Measurements from ENCODE around the gene CHD3.
"Not testable (repeated sequence)": the region's sequence is repeated elsewhere in the genome, so short reads cannot be mapped to it uniquely, and the experiment has no call there.

CHD3 gene

DNA sequence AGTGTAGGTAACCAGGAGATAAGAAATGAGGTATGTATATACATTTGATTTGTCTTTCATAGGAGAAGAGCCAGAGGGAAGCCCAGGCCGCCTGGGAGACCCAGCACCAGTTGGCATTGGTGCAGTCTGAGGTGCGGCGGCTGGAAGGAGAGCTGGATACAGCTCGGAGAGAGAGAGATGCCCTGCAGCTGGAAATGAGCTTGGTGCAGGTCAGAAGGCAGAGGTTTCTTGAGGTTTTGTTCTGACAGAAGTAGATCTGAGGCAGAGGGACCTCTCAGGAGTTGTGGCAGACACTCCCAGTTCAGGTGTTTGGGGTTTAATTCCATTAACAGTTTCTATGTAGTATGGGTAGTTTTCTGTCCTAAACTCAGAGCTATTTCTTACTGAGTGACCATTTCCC, 51.4 kb downstream of the CHD3 start:
- no peak for DNase-seq

GRCh38 chr17:7940743-7941142, 52.2 kb downstream of the CHD3 start:
- DNase-seq: no peak

DNA sequence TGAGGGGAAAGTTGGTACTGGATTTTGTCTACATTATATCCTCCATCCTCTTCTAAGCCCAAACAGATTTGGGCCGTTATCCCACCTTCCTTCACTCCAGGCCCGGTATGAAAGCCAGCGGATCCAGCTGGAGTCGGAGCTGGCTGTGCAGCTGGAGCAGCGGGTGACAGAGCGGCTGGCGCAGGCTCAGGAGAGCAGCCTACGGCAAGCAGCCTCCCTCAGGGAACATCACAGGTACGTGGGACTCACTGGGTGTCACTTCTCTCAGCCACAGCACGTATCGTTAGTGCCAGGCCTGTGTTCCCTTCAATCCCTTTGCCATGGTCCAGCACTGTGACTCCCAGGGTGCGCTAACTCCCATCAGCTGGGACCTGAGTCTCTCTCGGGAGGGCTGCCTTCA, 54.7 kb downstream of the CHD3 start:
- DNase-seq: no peak

- DNase-seq: no peak
Measured at GRCh38 chr17:7944326-7944725, 55.7 kb downstream of the CHD3 start.

- no peak for DNase-seq
Measured at GRCh38 chr17:7945651-7946050, 57.1 kb downstream of the CHD3 start.

DNA sequence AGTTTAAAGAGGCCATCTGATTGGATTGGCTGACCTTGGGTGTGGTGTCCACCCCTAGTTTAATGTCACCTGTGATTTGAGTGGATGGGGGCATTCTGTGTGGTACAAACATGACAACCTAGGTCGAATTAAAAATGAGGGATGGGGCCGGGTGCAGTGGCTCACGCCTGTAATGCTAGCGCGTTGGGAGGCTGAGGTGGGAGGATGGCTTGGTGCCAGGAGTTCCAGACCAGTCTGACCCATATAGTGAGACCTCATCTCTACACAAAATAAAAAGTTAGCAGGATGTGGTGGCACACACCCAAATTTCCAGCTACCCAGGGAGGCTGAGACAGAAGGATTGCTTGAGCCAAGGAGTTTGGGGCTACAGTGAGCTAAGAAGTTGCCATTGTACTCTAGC, 57.9 kb downstream of the CHD3 start:
- no peak for DNase-seq

DNA sequence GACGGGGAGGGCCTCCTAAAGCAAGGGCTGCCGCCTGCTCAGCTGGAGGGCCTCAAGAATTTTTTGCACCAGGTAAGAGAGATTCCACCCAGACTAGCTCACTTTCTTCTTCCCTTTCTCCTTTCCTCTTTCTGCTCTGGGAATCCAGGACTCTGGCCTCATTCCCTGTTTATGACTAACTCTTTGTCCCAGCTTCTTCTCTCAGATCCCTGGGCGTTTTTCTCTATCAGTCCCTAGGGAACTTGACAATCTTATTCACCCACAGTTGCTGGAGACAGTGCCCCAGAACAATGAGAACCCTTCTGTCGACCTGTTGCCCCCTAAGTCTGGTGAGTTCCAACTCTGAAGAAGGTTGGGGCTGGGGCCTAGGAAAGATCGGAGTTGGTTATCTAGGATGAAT, 59.1 kb downstream of the CHD3 start:
- DNase-seq: no peak

GRCh38 chr17:7950578-7950977, 62.0 kb downstream of the CHD3 start:
- no peak for DNase-seq

GRCh38 chr17:7951143-7951792, 62.7 kb downstream of the CHD3 start:
- no peak for DNase-seq

DNA sequence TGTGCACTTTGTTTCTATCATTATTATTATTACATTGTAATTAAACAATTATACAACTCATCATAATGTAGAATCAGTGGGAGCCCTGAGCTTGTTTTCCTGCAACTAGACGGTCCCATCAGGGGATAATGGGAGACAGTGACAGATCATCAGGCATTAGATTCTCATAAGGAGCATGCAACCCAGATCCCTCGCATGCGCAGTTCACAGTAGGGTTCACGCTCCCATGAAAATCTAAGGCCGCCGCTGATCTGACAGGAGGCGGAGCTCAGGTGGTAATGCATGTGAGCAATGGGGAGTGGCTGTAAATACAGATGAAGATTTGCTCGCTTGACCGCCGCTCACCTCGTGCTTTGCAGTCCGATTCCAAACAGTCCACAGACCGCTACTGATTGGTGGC, 64.7 kb downstream of the CHD3 start:
- not testable (repeated sequence) for DNase-seq

GRCh38 chr17:7955414-7956227, 67.0 kb downstream of the CHD3 start:
- no peak for DNase-seq

- DNase-seq: no peak
Measured at GRCh38 chr17:7956228-7956965, 67.8 kb downstream of the CHD3 start.

DNA sequence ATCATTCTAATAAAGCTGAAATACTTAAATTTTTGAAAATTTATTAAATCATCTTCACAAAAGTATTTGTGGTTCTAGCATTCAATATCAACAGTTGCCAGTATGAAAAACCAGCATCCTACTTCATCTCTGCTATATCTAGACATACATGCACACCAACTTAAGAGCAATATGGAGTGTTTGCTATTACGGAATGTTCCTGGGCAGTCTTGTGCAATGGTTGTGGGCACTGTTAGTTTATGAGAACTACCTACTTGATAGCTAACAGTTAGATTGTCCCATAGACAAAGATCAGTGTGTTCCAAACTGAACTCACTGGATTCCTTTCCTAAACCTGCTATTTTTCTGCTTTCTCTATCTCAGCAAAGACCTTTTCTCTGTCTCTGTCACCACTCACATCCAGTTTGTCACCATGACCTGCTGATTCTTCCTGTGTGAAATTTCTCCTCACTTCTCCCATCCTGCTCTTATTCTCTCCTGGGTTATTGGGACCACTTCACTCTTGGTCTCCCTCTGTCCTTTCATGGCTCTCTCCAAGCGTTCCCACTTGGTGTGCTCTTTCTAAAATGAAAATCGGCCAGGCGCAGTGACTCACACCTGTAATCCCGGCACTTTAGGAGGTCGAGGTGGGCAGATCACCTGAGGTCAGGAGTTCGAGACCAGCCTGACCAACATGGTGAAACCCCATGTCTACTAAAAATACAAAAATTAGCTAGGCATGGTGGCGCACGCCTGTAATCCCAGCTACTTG, 71.1 kb downstream of the CHD3 start:
- DNase-seq: peak; percentile 14

DNA sequence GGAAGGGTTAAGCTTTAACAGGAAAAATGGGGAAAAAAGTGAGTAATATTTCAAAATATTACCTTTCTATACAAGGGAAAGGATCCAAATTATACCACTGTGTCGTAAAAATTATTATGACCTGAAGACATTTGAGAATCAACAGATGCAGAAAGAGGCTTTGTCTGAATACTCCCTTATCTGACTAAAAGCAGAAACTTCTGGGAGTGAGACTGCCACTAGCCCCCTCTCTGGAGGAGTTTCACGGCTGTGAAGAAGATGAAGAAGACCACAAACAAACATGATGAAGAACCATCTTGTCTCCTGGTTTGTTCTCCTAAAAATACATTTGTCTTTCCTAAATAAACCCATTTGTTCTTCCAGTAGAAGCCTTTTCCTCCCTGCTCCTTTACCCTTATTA, 72.8 kb downstream of the CHD3 start:
- DNase-seq: no peak
